Measurements from ENCODE around the gene MYH14. TPM values are rescaled to one million over a fixed set of nuclear protein-coding genes. Genes with fewer than 3 reads are reported as not detected.
A peak's percentile ranks its signal among the peaks of the same experiment; 100 is the strongest.

The MYH14 gene
- total and polyA plus RNA-seq, 7 donors = 55.4 to 298 (median 164) TPM

DNA sequence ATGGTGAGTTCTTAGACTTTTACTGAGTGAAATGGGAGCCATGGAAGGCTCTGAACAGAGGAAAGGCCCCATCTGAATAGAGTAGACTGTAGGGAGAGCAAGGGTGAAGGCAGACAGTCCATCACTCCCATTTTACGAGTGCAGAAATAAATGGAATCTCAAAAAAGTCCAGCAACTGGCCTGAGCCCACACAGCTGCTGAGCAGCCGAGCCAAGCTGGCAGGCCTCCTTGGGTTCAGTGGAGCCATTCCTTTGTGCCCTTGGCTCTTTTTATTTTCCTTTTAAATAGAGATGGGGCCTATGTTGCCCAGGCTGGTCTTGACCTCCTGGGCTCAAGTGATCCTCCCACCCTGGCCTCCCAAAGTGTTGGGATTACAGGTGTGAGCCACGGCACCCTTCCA lies 1.0 kb upstream of the MYH14 start:
- intact Hi-C loops (cut with DNase I) = loop anchor here in 1 of 2 donors (10.0 kb wide), 1 partner anchor 58 kb away; no protein-coding TSS in a partner anchor
- no peaks in the 10 kb centered on the region for H3K27me3 ChIP-seq (ENCODE audit: insufficient read depth in 3 of 3, low read length in 2 of 3)
- WGBS, 3 donors = 30 to 64% (median 42%) methylated on average over 3 of the region's 3 CpGs
- no peaks in the 10 kb centered on the region for H3K9me3 ChIP-seq
- TF ChIP-seq CTCF (IDR thresholded peaks at IDR 0.05) = no peak
- no peak for ATAC-seq
- peaks cover 23% of the 10 kb centered on the region for H3K4me1 ChIP-seq
- H3K27ac ChIP-seq = peak overlapping the region; percentile 95
- DNase-seq = no peak
- no peaks in the 10 kb centered on the region for H3K36me3 ChIP-seq (ENCODE audit: insufficient read depth in 1 of 2, low read depth in 1 of 2)
- H3K4me3 ChIP-seq = peak overlapping the region; percentile 84

- ATAC-seq (peak in 1 of 4 donors; percentile 7), DNase-seq (no peak)
- WGBS, 3 donors = 4 to 10% (median 7%) methylated on average over 13 to 18 of the region's 18 CpGs
- Histone ChIP-seq H3K36me3 (ENCODE audit: insufficient read depth in 1 of 2, low read depth in 1 of 2) (no peaks in the 10 kb centered on the region), H3K4me3 (peak overlapping the region; percentile 84), H3K27me3 (ENCODE audit: insufficient read depth in 3 of 3, low read length in 2 of 3) (no peaks in the 10 kb centered on the region), H3K4me1 (peaks cover 23% of the 10 kb centered on the region), H3K9me3 (no peaks in the 10 kb centered on the region), H3K27ac (peak overlapping the region; percentile 95)
- TF ChIP-seq CTCF (IDR thresholded peaks at IDR 0.05) = no peak
- intact Hi-C loops (cut with DNase I) = loop anchor here in 1 of 2 donors (10.0 kb wide), 1 partner anchor 58 kb away; no protein-coding TSS in a partner anchor
These were observed 501 bp upstream of the MYH14 start for GRCh38 chr19:50202962-50203280.

DNA sequence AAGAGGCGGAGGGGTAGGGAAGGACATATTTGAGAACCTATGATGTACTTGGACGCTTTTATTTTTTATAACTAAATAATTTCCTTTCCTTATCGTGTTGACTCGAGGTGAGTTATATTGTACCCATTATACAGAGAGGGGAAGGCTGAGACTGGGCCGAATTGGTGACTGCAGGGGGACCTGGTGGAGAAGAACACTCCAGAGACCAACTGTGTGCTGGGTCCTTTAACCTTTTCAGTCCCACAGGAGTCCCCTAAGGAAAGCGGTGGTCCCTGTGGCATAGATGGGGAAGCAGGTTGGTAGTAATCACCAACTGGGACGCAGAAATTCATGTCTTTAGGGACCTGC lies 633 bp downstream of the MYH14 start:
- Histone ChIP-seq H3K36me3 (ENCODE audit: insufficient read depth in 1 of 2, low read depth in 1 of 2) (no peaks in the 10 kb centered on the region), H3K27ac (peak overlapping the region; percentile 95), H3K4me1 (peaks cover 21% of the 10 kb centered on the region), H3K4me3 (peak overlapping the region; percentile 84), H3K9me3 (no peaks in the 10 kb centered on the region), H3K27me3 (ENCODE audit: insufficient read depth in 3 of 3, low read length in 2 of 3) (no peaks in the 10 kb centered on the region)
- intact Hi-C loops (cut with DNase I) = loop anchor here in 1 of 2 donors (10.0 kb wide), 1 partner anchor 59 kb away; no protein-coding TSS in a partner anchor
- ATAC-seq = no peak
- WGBS, 3 donors = 38 to 45% (median 40%) methylated on average over 7 of the region's 7 CpGs
- DNase-seq = no peak
- no peak for TF ChIP-seq CTCF (IDR thresholded peaks at IDR 0.05)

DNA sequence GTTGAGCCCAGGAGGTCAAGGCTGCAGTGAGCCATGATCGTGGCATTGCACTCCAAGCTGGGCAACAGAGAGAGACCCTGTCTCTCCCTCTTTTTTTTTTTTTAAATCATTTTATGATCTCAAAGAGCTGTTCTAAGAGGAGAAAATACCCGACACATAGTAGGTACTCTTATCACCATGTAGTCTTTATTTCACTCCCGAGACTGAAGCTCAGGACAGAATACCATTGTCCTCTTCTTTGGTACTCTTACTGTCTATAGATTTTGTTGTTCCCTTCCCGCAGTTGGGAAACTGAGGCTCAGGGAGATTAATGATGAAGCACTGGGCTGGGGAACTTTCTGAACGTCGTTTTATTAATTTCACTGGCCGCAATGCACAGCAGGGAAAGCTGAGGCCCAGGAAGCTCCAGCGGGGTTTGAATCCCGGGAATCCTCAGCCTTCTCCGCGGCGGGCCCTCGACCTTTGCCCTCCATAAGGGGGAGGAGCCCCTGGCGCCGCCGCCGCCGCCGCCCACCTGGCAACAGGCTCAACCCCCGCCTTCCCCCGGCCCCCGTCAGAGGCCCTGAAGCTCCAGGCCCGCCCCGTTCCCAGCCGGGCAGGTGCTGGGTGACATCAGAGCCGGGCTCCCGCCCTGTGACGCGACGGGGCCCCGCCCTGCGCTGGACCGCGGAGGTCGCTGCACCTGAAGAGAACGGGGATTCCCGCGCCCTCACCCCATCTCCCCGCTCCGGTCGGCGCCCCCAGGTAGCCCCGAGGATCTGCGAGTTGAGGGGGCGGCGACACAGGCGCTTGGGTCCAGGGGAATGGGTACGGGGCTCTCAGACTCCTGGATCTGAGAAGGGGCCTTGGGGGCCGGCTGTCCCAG lies 1.6 kb downstream of the MYH14 start:
- no peak for TF ChIP-seq CTCF (IDR thresholded peaks at IDR 0.05)
- Histone ChIP-seq H3K27ac (peak overlapping the region; percentile 95), H3K4me1 (peaks cover 11% of the 10 kb centered on the region), H3K36me3 (ENCODE audit: insufficient read depth in 1 of 2, low read depth in 1 of 2) (no peaks in the 10 kb centered on the region), H3K27me3 (ENCODE audit: insufficient read depth in 3 of 3, low read length in 2 of 3) (no peaks in the 10 kb centered on the region), H3K4me3 (peak overlapping the region; percentile 84), H3K9me3 (no peaks in the 10 kb centered on the region)
- intact Hi-C loops (cut with DNase I) = loop anchor here in 1 of 2 donors (10.0 kb wide), 1 partner anchor 60 kb away; no protein-coding TSS in a partner anchor
- WGBS, 3 donors = 9 to 16% (median 15%) methylated on average over 43 to 49 of the region's 49 CpGs
- DNase-seq (peak; percentile 65 to 82), ATAC-seq (peak; percentile 56 to 79 (median 65))
